ENCODE data around the gene GTF2H1.

Gene GTF2H1

DNA sequence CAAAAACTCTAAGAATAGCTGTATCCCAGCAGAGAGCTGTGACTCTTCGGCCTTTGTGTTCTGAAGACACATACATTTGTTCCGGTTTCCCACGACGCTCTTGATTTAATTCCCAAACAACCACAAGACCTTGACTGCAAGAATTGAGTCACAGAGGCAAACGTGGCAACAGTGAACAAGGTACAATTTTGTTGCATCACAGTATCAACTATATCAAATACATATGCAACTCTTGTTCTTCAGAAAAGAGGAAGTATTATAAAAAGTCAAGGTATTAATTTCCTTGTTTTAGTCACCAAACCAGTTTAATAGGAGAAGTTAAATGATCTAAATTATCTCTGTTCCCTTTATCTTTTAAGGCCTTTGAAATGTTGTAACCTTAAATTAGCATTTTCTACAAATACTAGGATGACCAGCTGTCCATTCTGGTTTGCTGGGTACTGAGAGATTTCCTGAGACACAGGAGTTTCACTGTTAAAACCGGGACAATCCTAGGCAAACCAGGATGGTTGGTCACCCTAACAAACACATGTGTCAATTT, 11.5 kb upstream of the GTF2H1 start:
- TF ChIP-seq, protein P1, sequence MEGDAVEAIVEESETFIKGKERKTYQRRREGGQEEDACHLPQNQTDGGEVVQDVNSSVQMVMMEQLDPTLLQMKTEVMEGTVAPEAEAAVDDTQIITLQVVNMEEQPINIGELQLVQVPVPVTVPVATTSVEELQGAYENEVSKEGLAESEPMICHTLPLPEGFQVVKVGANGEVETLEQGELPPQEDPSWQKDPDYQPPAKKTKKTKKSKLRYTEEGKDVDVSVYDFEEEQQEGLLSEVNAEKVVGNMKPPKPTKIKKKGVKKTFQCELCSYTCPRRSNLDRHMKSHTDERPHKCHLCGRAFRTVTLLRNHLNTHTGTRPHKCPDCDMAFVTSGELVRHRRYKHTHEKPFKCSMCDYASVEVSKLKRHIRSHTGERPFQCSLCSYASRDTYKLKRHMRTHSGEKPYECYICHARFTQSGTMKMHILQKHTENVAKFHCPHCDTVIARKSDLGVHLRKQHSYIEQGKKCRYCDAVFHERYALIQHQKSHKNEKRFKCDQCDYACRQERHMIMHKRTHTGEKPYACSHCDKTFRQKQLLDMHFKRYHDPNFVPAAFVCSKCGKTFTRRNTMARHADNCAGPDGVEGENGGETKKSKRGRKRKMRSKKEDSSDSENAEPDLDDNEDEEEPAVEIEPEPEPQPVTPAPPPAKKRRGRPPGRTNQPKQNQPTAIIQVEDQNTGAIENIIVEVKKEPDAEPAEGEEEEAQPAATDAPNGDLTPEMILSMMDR (IDR thresholded peaks at IDR 0.05; ENCODE audit: low read depth, low read length), result no peak
- no peak overlapping the region for H3K4me3 ChIP-seq (ENCODE audit: low read depth, low read length)

DNA sequence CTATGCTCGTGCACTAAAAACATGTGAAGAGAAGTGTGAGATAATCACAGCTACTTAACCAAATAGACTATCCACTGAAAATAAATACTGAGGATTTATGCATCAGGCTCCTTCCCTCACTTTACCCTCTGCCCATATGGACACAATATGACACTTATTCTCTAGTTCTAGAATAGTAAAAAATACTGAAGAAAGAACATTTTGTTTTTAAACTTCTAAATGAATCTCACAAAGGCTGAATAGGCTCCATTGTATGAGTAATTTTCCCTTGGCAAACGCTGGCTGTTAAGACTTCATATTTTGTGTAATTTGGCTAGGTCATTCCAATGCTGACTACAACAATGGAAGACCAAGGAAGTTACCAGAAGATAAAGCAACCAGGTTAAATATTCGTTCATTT, 10.4 kb upstream of the GTF2H1 start:
- no peak overlapping the region for H3K4me3 ChIP-seq (ENCODE audit: low read depth, low read length)
- TF ChIP-seq, protein P1 (IDR thresholded peaks at IDR 0.05; ENCODE audit: low read depth, low read length), result no peak

DNA sequence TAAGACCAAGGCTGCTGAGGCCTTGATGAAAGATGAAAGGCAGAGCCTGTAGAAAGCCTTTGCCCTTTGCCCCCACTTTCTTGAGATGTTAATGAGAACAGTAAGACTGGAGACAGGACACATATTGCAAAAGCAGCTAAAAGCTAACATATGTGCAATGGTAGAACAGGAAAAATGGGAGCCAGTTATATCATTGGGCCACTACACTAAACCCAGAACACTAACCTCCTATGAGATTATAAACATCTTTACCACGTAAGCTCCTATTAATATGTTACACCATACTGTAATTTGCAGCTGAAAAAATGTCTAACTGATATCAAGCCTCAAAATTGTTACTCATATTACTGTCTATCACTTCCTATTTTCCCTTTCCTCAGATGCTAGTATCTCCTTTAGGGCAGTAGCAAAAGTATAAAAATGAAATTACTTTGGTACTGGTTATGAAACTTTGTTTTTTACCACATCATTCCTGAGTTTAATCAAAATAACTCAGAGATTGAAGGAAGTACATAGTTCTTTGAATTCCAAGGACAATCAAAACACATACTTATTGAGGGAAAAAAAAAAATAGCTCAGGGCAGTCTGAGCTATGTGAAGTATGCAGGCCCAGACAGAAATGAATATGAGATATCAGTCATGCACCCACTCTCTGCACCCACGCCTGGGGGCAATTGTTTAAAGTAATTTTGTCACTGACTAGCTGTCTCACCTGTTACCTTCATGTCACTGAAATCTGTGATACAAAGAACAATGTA, 9.5 kb upstream of the GTF2H1 start:
- TF ChIP-seq, protein P1 (IDR thresholded peaks at IDR 0.05; ENCODE audit: low read depth, low read length), result no peak
- H3K4me3 ChIP-seq (ENCODE audit: low read depth, low read length), result no peak overlapping the region

DNA sequence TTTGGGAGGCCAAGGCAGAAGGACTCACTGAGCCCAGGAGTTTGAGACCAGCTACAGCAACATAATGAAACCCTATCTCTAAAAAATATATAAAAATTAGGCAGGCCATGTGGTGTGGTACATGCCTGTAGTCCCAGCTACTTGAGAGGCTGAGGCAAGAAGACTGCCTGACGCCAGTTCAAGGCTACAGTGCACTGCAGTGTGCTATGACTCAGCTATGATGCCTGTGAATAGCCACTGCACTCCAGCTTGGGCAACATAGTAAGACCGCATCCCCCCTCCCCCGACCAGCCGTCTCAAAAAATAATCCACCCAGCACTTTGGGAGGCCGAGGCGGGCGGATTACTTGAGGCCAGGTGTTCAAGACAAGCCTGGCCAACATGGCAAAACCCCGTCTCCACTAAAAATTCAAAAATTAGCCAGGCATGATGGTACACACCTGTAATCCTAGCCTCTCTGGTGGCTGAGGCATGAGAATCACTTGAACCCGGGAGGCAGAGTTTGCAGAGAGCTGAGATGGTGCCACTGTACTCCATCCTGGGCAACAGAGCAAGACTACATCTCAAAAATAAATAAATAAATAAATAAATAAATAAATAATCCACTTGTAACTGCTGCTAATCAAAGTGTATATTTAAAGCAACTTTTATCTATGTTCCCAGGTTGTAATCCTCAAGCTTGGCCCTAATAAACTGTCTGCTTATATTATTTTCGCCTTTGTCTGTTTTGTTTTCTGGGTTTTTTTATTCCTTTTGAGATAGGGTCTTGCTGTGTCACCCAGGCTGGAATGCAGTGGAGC, 8.2 kb upstream of the GTF2H1 start:
- H3K4me3 ChIP-seq (ENCODE audit: low read depth, low read length), result no peak overlapping the region
- TF ChIP-seq, protein P1 (IDR thresholded peaks at IDR 0.05; ENCODE audit: low read depth, low read length), result no peak

DNA sequence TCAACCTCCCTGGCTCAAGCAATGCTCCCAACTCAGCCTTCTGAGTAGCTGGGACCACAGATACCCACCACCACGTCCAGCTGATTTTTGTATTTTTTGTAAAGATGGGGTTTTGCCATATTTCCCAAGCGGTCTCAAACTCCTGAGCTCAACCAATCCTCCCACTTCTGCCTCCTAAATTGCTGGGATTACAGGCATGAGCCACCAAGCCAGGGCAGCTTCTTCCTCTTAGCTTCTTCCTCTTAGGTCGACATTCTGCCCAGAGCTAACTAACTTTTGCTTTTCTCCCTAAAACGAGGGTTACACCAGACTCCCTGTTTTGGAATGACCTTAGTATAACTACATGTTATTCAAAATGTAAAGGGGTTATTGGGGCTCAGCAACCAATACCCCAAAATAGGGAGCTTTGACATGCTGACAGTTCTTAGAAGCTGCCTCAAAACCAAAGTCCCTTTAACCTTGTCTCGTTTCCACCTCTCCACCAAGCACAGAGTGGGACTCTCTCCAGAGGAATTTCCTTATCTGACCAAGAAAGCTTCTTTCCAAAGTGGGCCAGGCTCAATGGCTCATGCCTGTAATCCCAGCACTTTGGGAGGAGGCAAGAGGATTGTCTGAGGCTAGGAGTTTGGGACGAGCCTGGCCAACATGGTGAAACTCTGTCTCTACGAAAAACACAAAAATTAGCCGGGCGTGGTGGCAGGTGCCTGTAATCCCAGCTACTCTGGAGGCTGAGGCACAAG, 7.4 kb upstream of the GTF2H1 start:
- no peak overlapping the region for H3K4me3 ChIP-seq (ENCODE audit: low read depth, low read length)
- TF ChIP-seq, protein P1 (IDR thresholded peaks at IDR 0.05; ENCODE audit: low read depth, low read length), result no peak

DNA sequence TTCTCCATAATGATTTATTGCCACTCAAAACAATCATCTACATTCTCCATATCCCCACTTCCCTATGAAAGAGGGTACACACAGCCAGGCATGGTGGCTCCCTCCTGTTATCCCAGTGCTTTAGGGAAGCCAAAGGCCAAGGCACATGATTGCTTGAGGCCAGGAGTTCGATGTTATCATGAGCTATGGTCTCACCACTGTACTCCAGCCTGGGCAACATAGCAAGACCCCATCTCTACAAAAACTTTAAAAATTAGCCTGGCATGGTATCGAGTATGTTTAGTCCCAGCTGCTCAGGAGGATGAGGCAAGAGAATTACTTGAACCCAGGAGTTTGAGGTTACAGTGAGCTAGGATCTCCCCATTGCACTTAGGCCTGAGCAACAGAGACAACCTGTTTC, 6.5 kb upstream of the GTF2H1 start:
- H3K4me3 ChIP-seq (ENCODE audit: low read depth, low read length), result no peak overlapping the region
- TF ChIP-seq, protein P1 (IDR thresholded peaks at IDR 0.05; ENCODE audit: low read depth, low read length), result no peak

Data from WI38 (cell line).